ENCODE measurements around the gene RREB1. TPM values are rescaled to one million over a fixed set of nuclear protein-coding genes. Genes with fewer than 3 reads are reported as not detected.

Gene RREB1
- polyA plus RNA-seq, 1 experiment, result 1.2 TPM

DNA sequence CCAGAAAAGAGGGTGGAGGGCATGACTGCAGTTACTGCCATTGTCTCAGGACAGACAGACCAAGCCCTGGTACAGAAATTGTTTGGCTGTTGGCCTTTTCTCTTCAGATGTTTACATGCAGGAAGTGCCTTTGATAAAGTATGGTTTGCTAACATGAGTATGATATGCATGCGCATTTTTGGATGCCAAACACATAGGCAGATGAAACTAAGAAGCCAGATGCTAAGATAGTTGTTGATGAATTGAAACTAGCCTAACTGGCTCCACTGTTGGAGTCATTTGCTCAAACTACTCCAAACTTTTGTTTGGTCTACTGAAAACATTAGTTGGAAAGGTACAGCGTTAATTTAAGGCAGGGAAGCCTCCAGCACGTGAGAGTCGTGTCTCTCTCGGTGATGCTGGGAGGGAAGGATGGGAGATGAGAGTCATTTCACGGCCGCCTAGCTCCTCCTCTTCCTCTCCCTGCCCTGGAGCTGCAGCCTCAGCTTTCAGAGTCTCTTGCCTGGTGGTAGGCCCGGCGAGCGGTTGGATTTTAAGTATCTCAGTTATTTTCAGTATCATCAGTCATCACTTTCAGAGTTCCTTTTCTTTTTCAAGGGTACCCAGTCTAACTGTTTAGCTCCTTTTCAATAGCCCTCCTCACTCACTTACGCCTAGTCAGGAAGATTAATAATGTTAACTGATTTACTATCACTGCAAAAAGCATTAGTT, 29.7 kb downstream of the RREB1 start:
- ChIA-PET POLR2A (no interaction called here), CTCF (interaction anchor here (0.9 to 1.6 kb wide), 5 partner anchors 9 to 413 kb away, joined by 3 to 4 read pairs (median 3); no protein-coding TSS in a partner anchor)
- H3K4me3 ChIP-seq (ENCODE audit: low read depth, low read length), result peak overlapping the region; percentile 9
- H3K36me3 ChIP-seq (ENCODE audit: control insufficient read depth, insufficient read depth, low read length), result no peaks in the 10 kb centered on the region; the same call in 1 of the 2 replicates
- no peak for DNase-seq (ENCODE audit: low read depth)
- no peaks in the 10 kb centered on the region for H3K27me3 ChIP-seq (ENCODE audit: control insufficient read depth, insufficient read depth, low read length)
- TF ChIP-seq, protein P1, sequence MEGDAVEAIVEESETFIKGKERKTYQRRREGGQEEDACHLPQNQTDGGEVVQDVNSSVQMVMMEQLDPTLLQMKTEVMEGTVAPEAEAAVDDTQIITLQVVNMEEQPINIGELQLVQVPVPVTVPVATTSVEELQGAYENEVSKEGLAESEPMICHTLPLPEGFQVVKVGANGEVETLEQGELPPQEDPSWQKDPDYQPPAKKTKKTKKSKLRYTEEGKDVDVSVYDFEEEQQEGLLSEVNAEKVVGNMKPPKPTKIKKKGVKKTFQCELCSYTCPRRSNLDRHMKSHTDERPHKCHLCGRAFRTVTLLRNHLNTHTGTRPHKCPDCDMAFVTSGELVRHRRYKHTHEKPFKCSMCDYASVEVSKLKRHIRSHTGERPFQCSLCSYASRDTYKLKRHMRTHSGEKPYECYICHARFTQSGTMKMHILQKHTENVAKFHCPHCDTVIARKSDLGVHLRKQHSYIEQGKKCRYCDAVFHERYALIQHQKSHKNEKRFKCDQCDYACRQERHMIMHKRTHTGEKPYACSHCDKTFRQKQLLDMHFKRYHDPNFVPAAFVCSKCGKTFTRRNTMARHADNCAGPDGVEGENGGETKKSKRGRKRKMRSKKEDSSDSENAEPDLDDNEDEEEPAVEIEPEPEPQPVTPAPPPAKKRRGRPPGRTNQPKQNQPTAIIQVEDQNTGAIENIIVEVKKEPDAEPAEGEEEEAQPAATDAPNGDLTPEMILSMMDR (IDR thresholded peaks at IDR 0.05; ENCODE audit: insufficient read depth, low read depth, low read length), result no peak

DNA sequence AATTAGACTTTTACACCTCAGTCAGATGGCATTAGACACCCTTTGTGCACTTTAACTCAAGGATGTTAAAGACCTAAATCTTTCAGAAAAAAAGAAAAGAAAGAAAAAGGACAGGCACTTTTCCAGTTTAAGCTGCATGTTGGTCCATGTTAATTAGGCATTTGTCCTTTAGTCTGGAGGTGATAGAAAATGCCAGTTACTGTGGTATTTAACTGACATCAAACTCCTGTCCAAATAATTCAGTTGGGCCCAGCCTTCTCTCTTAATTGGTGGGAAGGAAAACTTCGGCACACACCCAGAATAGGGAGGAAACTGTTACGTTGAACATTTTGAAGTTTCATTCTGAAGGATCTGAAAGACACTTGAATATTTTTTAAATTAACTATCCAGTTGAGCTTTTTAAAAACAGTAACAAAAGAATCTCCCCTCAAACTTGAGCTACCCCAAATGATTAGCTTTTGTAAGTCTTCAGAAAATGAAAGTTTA, 30.3 kb downstream of the RREB1 start:
- POLR2A ChIA-PET, result no interaction called here
- CTCF ChIA-PET, result interaction anchor here (0.7 to 1.6 kb wide), 7 partner anchors 8 to 414 kb away, joined by 3 to 4 read pairs (median 3); no protein-coding TSS in a partner anchor
- H3K36me3 ChIP-seq (ENCODE audit: control insufficient read depth, insufficient read depth, low read length), result no peaks in the 10 kb centered on the region; the same call in 1 of the 2 replicates
- TF ChIP-seq, protein P1 (IDR thresholded peaks at IDR 0.05; ENCODE audit: insufficient read depth, low read depth, low read length), result no peak
- no peak for DNase-seq (ENCODE audit: low read depth)
- no peaks in the 10 kb centered on the region for H3K27me3 ChIP-seq (ENCODE audit: control insufficient read depth, insufficient read depth, low read length)
- H3K4me3 ChIP-seq (ENCODE audit: low read depth, low read length), result no peak overlapping the region

DNA sequence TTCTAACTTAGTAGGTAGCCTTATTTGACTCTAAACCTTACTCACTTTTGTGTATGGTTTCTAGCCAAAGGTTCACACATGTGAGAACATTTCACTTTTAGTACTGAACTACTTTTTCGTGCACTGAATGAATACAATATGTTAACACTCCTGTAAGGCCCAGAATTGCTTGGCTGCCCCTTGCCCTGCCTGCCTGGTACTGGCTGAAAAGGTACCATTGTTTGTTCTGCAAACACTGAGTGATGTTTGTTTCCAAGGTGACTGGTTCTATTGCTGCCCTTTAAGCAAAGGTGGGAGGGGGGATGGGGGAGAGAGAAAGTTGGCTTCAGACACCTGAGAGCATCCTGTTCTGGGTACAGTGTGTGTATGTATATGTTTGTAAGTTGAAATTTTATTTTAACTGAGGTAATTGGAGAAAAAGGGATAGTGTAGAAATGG, 31.2 kb downstream of the RREB1 start:
- no peaks in the 10 kb centered on the region for H3K27me3 ChIP-seq (ENCODE audit: control insufficient read depth, insufficient read depth, low read length)
- POLR2A ChIA-PET, result no interaction called here
- TF ChIP-seq, protein P1 (IDR thresholded peaks at IDR 0.05; ENCODE audit: insufficient read depth, low read depth, low read length), result no peak
- no peak overlapping the region for H3K4me3 ChIP-seq (ENCODE audit: low read depth, low read length)
- H3K36me3 ChIP-seq (ENCODE audit: control insufficient read depth, insufficient read depth, low read length), result no peaks in the 10 kb centered on the region; the same call in 1 of the 2 replicates
- DNase-seq (ENCODE audit: low read depth), result no peak
- CTCF ChIA-PET, result interaction anchor here (0.7 to 1.6 kb wide), 3 partner anchors 18 to 330 kb away, joined by 3 read pairs; no protein-coding TSS in a partner anchor

DNA sequence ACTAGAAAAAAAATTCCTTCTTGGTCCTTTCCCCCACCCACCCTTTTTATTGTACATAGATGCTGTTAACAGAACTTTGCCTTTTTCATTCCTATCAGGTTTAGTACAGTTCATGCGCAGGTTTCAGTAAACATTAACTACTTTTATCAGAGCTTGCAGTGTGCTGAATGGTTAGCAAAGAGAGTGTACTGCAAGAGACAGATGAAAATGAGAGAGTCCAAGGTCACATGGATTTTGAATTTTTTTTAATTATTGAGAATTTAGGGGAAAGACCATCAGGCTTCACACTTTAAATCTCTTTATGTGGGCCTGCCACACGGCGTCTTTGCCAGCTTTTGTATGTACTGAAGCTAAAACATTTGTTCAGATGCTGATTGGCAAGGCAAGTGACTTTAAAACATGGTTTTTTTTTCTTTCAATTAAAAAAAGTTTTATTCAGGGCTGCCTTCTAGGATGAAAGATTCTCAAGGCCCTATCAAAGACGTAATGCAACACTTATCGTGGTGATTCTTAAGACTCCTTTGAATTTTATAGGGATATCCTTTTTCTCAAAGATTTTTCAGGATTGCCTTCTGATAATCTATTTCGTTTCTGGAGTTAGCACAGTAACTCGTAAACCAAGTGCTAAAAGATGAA, 32.2 kb downstream of the RREB1 start:
- no peaks in the 10 kb centered on the region; the same call in 1 of the 2 replicates for H3K36me3 ChIP-seq (ENCODE audit: control insufficient read depth, insufficient read depth, low read length)
- ChIA-PET CTCF (no interaction called here), POLR2A (no interaction called here)
- TF ChIP-seq, protein P1 (IDR thresholded peaks at IDR 0.05; ENCODE audit: insufficient read depth, low read depth, low read length), result no peak
- DNase-seq (ENCODE audit: low read depth), result no peak
- H3K27me3 ChIP-seq (ENCODE audit: control insufficient read depth, insufficient read depth, low read length), result no peaks in the 10 kb centered on the region
- H3K4me3 ChIP-seq (ENCODE audit: low read depth, low read length), result no peak overlapping the region
